HEK293 (cell line): ENCODE results near the gene KRT32.

ENCODE experiments used
- CTCF ChIA-PET: fragments of 350-600 bp; formaldehyde crosslinking; extraction: SDS; loops from one replicate; lab custom pipeline; 2021; ENCODE audit warnings: antibody characterized with exemption; lab: Yijun Ruan, JAX
- POLR2A ChIA-PET: fragments of 300-600 bp; formaldehyde crosslinking; extraction: SDS; loops from one replicate; lab custom pipeline; 2020; ENCODE audit warnings: antibody characterized with exemption, inconsistent platforms; lab: Yijun Ruan, JAX
- H3K27ac ChIP-seq: fragments of 200-500 bp; sonication (Bioruptor generic); 2 replicates; pipeline ENCODE4 v1.5.1; 2014; ENCODE audit warnings: low read depth, low read length, control low read depth, inconsistent platforms; ENCODE audit errors: extremely low read depth
- H3K36me3 ChIP-seq, 2 experiments: fragments of 200-500 bp in 1 of 2; sonication (Bioruptor generic) in 1 of 2; 1 replicate in 1 of 2; 2 replicates in 1 of 2; pipeline ENCODE4 v1.5.1; 2014 to 2017; ENCODE audit warnings: inconsistent platforms in 2 of 2, low read length in 2 of 2; ENCODE audit not compliant: control insufficient read depth in 2 of 2, insufficient read depth in 1 of 2
- H3K4me1 ChIP-seq: fragments of 200-500 bp; sonication (Bioruptor generic); 2 replicates; pipeline ENCODE4 v1.5.1; 2014; ENCODE audit warnings: mild to moderate bottlenecking, low read length, inconsistent platforms; ENCODE audit not compliant: control insufficient read depth, insufficient read depth
- H3K4me3 ChIP-seq: 2 replicates; pipeline ENCODE4 v1.5.1; 2011; ENCODE audit warnings: low read depth, mild to moderate bottlenecking, control low read depth, low read length, moderate library complexity
- H3K9me3 ChIP-seq: fragments of 200-500 bp; sonication (Bioruptor generic); 2 replicates; pipeline ENCODE4 v1.5.1; 2014; ENCODE audit warnings: low read depth, low read length, inconsistent platforms; ENCODE audit not compliant: control insufficient read depth, insufficient read depth
- EGR2 ChIP-seq: fragments of 450-650 bp; formaldehyde crosslinking; IDR thresholded peaks from 2 replicates; pipeline ENCODE4 v1.5.1; 2016; ENCODE audit warnings: low read depth, missing biosample characterization, missing genetic modification characterization
- FEZF1 ChIP-seq: fragments of 450-650 bp; formaldehyde crosslinking; IDR thresholded peaks from 2 replicates; pipeline ENCODE4 v1.5.1; 2016; ENCODE audit warnings: missing biosample characterization, missing genetic modification characterization
- KLF10 ChIP-seq: fragments of 450-650 bp; IDR thresholded peaks from 2 replicates; pipeline ENCODE4 v1.5.1; 2018; ENCODE audit warnings: missing biosample characterization, mild to moderate bottlenecking, missing genetic modification characterization
- OSR2 ChIP-seq: fragments of 450-650 bp; formaldehyde crosslinking; IDR thresholded peaks from 2 replicates; pipeline ENCODE4 v1.5.1; 2016; ENCODE audit warnings: missing biosample characterization, missing genetic modification characterization
- PRDM10 ChIP-seq: fragments of 450-650 bp; formaldehyde crosslinking; IDR thresholded peaks from 2 replicates; pipeline ENCODE4 v1.5.1; 2016; ENCODE audit warnings: missing biosample characterization, missing genetic modification characterization
- PRDM6 ChIP-seq: fragments of 450-650 bp; formaldehyde crosslinking; IDR thresholded peaks from 2 replicates; pipeline ENCODE4 v1.5.1; 2017; ENCODE audit warnings: missing biosample characterization, missing genetic modification characterization
- RBAK ChIP-seq: fragments of 450-650 bp; formaldehyde crosslinking; IDR thresholded peaks from 2 replicates; pipeline ENCODE4 v1.5.1; 2016; ENCODE audit warnings: missing biosample characterization, missing genetic modification characterization
- SCRT1 ChIP-seq: fragments of 450-650 bp; formaldehyde crosslinking; IDR thresholded peaks from 2 replicates; pipeline ENCODE4 v1.5.1; 2016; ENCODE audit warnings: missing biosample characterization, missing genetic modification characterization, borderline replicate concordance
- SP3 ChIP-seq: fragments of 450-650 bp; formaldehyde crosslinking; IDR thresholded peaks from 2 replicates; pipeline ENCODE4 v1.5.1; 2016; ENCODE audit warnings: missing biosample characterization, missing genetic modification characterization
- ZBTB20 ChIP-seq: fragments of 450-650 bp; formaldehyde crosslinking; IDR thresholded peaks from 2 replicates; pipeline ENCODE4 v1.5.1; 2016; ENCODE audit warnings: missing biosample characterization, missing genetic modification characterization
- ZBTB48 ChIP-seq: fragments of 450-650 bp; formaldehyde crosslinking; IDR thresholded peaks from 2 replicates; pipeline ENCODE4 v1.5.1; 2016; ENCODE audit warnings: missing biosample characterization, missing genetic modification characterization
- ZFHX2 ChIP-seq: fragments of 450-650 bp; formaldehyde crosslinking; conservative IDR thresholded peaks from 2 replicates; pipeline ENCODE4 v1.5.1; 2016; ENCODE audit warnings: missing biosample characterization, missing genetic modification characterization
- ZNF155 ChIP-seq: fragments of 450-650 bp; formaldehyde crosslinking; IDR thresholded peaks from 2 replicates; pipeline ENCODE4 v1.5.1; 2016; ENCODE audit warnings: missing biosample characterization, missing genetic modification characterization
- ZNF248 ChIP-seq: fragments of 450-650 bp; formaldehyde crosslinking; IDR thresholded peaks from 2 replicates; pipeline ENCODE4 v1.5.1; 2017; ENCODE audit warnings: missing biosample characterization, missing genetic modification characterization
- ZNF302 ChIP-seq: fragments of 450-650 bp; formaldehyde crosslinking; IDR thresholded peaks from 2 replicates; pipeline ENCODE4 v1.5.1; 2016; ENCODE audit warnings: missing biosample characterization, missing genetic modification characterization, low read depth
- ZNF341 ChIP-seq: fragments of 450-650 bp; formaldehyde crosslinking; IDR thresholded peaks from 2 replicates; pipeline ENCODE4; 2016; ENCODE audit warnings: low read depth, missing biosample characterization, missing genetic modification characterization
- ZNF354C ChIP-seq: fragments of 450-650 bp; formaldehyde crosslinking; IDR thresholded peaks from 2 replicates; pipeline ENCODE4 v1.5.1; 2016; ENCODE audit warnings: missing biosample characterization, missing genetic modification characterization, low read depth, borderline replicate concordance
- ZNF394 ChIP-seq: fragments of 450-650 bp; formaldehyde crosslinking; IDR thresholded peaks from 2 replicates; pipeline ENCODE4 v1.5.1; 2016; ENCODE audit warnings: missing biosample characterization, missing genetic modification characterization, mild to moderate bottlenecking, moderate library complexity, borderline replicate concordance
- ZNF433 ChIP-seq: fragments of 450-650 bp; formaldehyde crosslinking; IDR thresholded peaks from 2 replicates; pipeline ENCODE4 v1.5.1; 2016; ENCODE audit warnings: missing biosample characterization, missing genetic modification characterization, low read depth
- ZNF488 ChIP-seq: fragments of 450-650 bp; formaldehyde crosslinking; IDR thresholded peaks from 2 replicates; pipeline ENCODE4 v1.5.1; 2016; ENCODE audit warnings: missing biosample characterization, missing genetic modification characterization
- ZNF510 ChIP-seq: fragments of 450-650 bp; formaldehyde crosslinking; IDR thresholded peaks from 2 replicates; pipeline ENCODE4 v1.5.1; 2018; ENCODE audit warnings: mild to moderate bottlenecking, missing genetic modification characterization, missing biosample characterization; ENCODE audit not compliant: insufficient replicate concordance
- ZNF561 ChIP-seq: fragments of 450-650 bp; IDR thresholded peaks from 2 replicates; pipeline ENCODE4 v1.5.1; 2018; ENCODE audit warnings: missing biosample characterization, missing genetic modification characterization, borderline replicate concordance
- ZNF610 ChIP-seq: fragments of 450-650 bp; formaldehyde crosslinking; IDR thresholded peaks from 2 replicates; pipeline ENCODE4 v1.5.1; 2016; ENCODE audit warnings: missing biosample characterization, missing genetic modification characterization, borderline replicate concordance
- ZNF664 ChIP-seq: fragments of 450-650 bp; formaldehyde crosslinking; IDR thresholded peaks from 2 replicates; pipeline ENCODE4 v1.5.1; 2016; ENCODE audit warnings: missing biosample characterization, missing genetic modification characterization
- ZXDB ChIP-seq: fragments of 450-650 bp; formaldehyde crosslinking; IDR thresholded peaks from 2 replicates; pipeline ENCODE4 v1.5.1; 2016; ENCODE audit warnings: missing biosample characterization, missing genetic modification characterization

Gene KRT32

DNA sequence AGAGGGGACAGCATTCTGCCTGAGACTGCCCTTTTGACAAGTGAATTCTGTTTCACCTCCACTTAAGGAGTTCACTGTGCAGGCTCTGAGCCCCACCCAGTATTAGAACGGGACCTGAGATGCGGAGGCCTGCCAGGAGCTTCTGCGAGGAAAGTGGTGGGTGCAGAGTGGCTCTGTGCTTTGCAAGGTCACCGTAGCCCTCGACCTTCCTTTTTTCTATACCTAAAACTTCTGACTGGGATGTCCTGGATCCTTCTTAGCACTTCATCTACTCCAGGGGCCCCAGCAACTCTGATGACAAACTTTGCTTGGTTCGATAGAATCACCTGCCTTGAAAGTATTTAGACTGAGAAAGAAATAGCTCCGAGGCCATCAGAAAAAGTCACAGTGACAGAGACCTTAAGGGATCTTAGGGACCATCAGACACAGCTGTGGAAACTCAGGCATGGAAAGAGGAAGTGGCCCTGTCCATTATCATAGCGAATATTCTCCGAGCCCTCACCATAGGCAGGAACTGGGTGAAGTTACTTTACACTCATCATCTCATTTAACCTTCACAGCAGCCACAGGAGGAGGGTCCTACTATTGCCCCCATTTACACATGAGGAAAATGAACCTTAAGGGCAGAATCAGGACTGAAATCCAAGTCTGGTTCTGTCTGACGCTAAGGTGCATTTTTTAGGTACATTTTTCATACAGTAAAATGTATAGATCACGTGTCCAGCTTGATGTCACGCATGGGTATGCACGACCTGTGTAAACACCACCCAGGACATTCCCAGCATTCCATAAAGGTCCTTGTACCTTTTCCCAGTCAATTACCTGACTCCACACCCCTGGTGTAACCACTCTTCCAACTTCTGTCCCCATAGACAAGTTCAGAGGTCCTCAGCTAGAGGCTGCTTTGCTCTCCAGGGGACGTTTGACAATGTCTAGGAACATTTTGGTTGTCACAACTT lies 38.9 kb upstream of the KRT32 start:
- H3K4me1 ChIP-seq, result peaks cover 19% of the 10 kb centered on the region
- no peaks in the 10 kb centered on the region for H3K9me3 ChIP-seq
- ChIA-PET POLR2A (interaction anchor here (1.4 kb wide), 1 partner anchor 22 kb away, joined by 6 read pairs; the partner anchor contains the start of gene KRT19), CTCF (interaction anchor here (0.6 to 7.3 kb wide), 11 partner anchors 10 to 891 kb away, joined by 3 to 47 read pairs (median 3); no protein-coding TSS in a partner anchor)
- H3K27ac ChIP-seq, result no peak overlapping the region
- TF ChIP-seq SP3 (tag by site-specific recombination) (no peak), KLF10 (tag by site-specific recombination) (no peak), RBAK (no peak), ZNF664 (tag by site-specific recombination) (0 out of 2 replicates have a peak, but pooled peaks have one; percentile 20), ZNF433 (tag by site-specific recombination) (no peak), ZNF302 (tag by site-specific recombination) (no peak), ZNF394 (tag by site-specific recombination) (no peak), ZXDB (tag by site-specific recombination) (no peak), ZBTB48 (tag by site-specific recombination) (0 out of 2 replicates have a peak, but pooled peaks have one; percentile 28), ZNF561 (tag by site-specific recombination) (no peak), PRDM6 (tag by site-specific recombination) (no peak)
- no peak overlapping the region for H3K4me3 ChIP-seq
- no peaks in the 10 kb centered on the region for H3K36me3 ChIP-seq

GRCh38 chr17:41505007-41505808 lies 38.0 kb upstream of the KRT32 start, which contains the start of gene KRT13:
Gene KRT13 (minus strand): TSS chr17:41505612. CDS start chr17:41505550, 62 bp downstream.
- Histone ChIP-seq H3K36me3 (no peaks in the 10 kb centered on the region), H3K9me3 (no peaks in the 10 kb centered on the region), H3K4me1 (peaks cover 12% of the 10 kb centered on the region), H3K27ac (peak within 1 kb of the TSS; percentile 76), H3K4me3 (no peak within 1 kb of the TSS)
- TF ChIP-seq ZNF354C (no peak), FEZF1 (tag by site-specific recombination) (peak; percentile 62; the same call in 1 of the 2 replicates), PRDM10 (0 out of 2 replicates have a peak, but pooled peaks have one; percentile 9), SP3 (tag by site-specific recombination) (no peak), ZBTB20 (tag by site-specific recombination) (no peak), ZFHX2 (peak; percentile 88), ZNF155 (no peak), SCRT1 (tag by site-specific recombination) (no peak), OSR2 (no peak), ZNF510 (tag by site-specific recombination) (no peak), ZNF248 (tag by site-specific recombination) (no peak), ZNF341 (0 out of 2 replicates have a peak, but pooled peaks have one; percentile 8), ZNF488 (tag by site-specific recombination) (no peak), EGR2 (peak; percentile 92), ZNF610 (tag by site-specific recombination) (no peak)
- CTCF ChIA-PET, result interaction anchor here (0.8 to 7.3 kb wide), 5 partner anchors 9 to 158 kb away, joined by 3 to 47 read pairs (median 4); no protein-coding TSS in a partner anchor
- POLR2A ChIA-PET, result interaction anchor here (1.4 kb wide), 1 partner anchor 23 kb away, joined by 6 read pairs; the partner anchor contains the start of gene KRT19
